ENCODE data around the gene POLR2L. TPM values are rescaled to one million over a fixed set of nuclear protein-coding genes. Genes with fewer than 3 reads are reported as not detected.

The POLR2L gene
- total RNA-seq, 4 donors from 2014 or later = 10.5 to 81.5 (median 42.8) TPM

GRCh38 chr11:844693-845644, 2.6 kb upstream of the POLR2L start:
- Histone ChIP-seq H3K36me3 (no peaks in the 10 kb centered on the region), H3K4me1 (peaks cover 17 to 34% of the 10 kb centered on the region in 2 donors), H3K27ac (peak overlapping the region; percentile 95 to 97), H3K4me3 (peak overlapping the region; percentile 71 to 99), H3K27me3 (no peaks in the 10 kb centered on the region), H3K9me3 (no peaks in the 10 kb centered on the region)
- intact Hi-C loops (cut with DNase I; ENCODE audit: low total_unique reads) = no loop called here
- DNase-seq = peak; percentile 96
- TF ChIP-seq CTCF (IDR thresholded peaks at IDR 0.05) (peak in 1 of 4 experiments; percentile 14), POLR2A (IDR thresholded peaks at IDR 0.05) (no peak)

GRCh38 chr11:843818-844692, 1.7 kb upstream of the POLR2L start:
- peak in 1 of 4 experiments; percentile 25 for TF ChIP-seq CTCF (IDR thresholded peaks at IDR 0.05)
- peak; percentile 4 to 57 for TF ChIP-seq POLR2A (IDR thresholded peaks at IDR 0.05)
- Histone ChIP-seq H3K4me3 (peak overlapping the region; percentile 71 to 99), H3K36me3 (no peaks in the 10 kb centered on the region), H3K27ac (peak overlapping the region; percentile 95 to 97), H3K27me3 (no peaks in the 10 kb centered on the region), H3K9me3 (no peaks in the 10 kb centered on the region), H3K4me1 (peaks cover 15 to 28% of the 10 kb centered on the region in 2 donors)
- intact Hi-C loops (cut with DNase I; ENCODE audit: low total_unique reads) = no loop called here
- peak; percentile 90 to 94 for DNase-seq

- H3K27ac ChIP-seq = peak overlapping the region; percentile 95 to 97
- no peaks in the 10 kb centered on the region for H3K36me3 ChIP-seq
- TF ChIP-seq POLR2A (IDR thresholded peaks at IDR 0.05) (no peak), CTCF (IDR thresholded peaks at IDR 0.05) (peak in 1 of 4 experiments; percentile 19)
- peak overlapping the region; percentile 71 to 99 for H3K4me3 ChIP-seq
- peak in 1 of 2 donors; percentile 43 for DNase-seq
- no peaks in the 10 kb centered on the region for H3K9me3 ChIP-seq
- H3K4me1 ChIP-seq = peaks cover 7 to 25% of the 10 kb centered on the region in 2 donors
- H3K27me3 ChIP-seq = no peaks in the 10 kb centered on the region
- intact Hi-C loops (cut with DNase I; ENCODE audit: low total_unique reads) = no loop called here
Observed at GRCh38 chr11:843086-843734, 881 bp upstream of the POLR2L start.

GRCh38 chr11:841981-842369, 354 bp downstream of the POLR2L start:
- H3K36me3 ChIP-seq = no peaks in the 10 kb centered on the region
- H3K9me3 ChIP-seq = no peaks in the 10 kb centered on the region
- H3K27me3 ChIP-seq = no peaks in the 10 kb centered on the region
- DNase-seq = no peak
- peak overlapping the region; percentile 95 to 97 for H3K27ac ChIP-seq
- TF ChIP-seq CTCF (IDR thresholded peaks at IDR 0.05) (no peak), POLR2A (IDR thresholded peaks at IDR 0.05) (no peak)
- intact Hi-C loops (cut with DNase I; ENCODE audit: low total_unique reads) = no loop called here
- H3K4me3 ChIP-seq = peak overlapping the region; percentile 71 to 99
- peaks cover 7 to 25% of the 10 kb centered on the region in 2 donors for H3K4me1 ChIP-seq

Data from uterus (tissue), 4 donors.